Body of pancreas (tissue), 4 donors: ENCODE data around the gene TYMS. TPM values are rescaled to one million over a fixed set of nuclear protein-coding genes. Genes with fewer than 3 reads are reported as not detected.
A peak's percentile ranks its signal among the peaks of the same experiment; 100 is the strongest.

Experiments used
- ATAC-seq: fragments of 150-250 bp; one replicate; pipeline ENCODE4 v1.9.1; 2016
- DNase-seq, 4 donors: peaks; one replicate each; pipeline ENCODE4 v3.0.0-alpha.2; 2019
- H3K27ac ChIP-seq, 4 donors: fragments of 200-600 bp; sonication (generic); 1 replicate in 3 of 4; 2 replicates in 1 of 4; pipeline versions ENCODE4 v1.5.1 to v1.6.1; 2016 to 2019; ENCODE audit warnings: mild to moderate bottlenecking in 1 of 4, mixed read lengths in 1 of 4, moderate library complexity in 1 of 4
- H3K27me3 ChIP-seq, 2 donors: fragments of 200-600 bp; sonication (generic); one replicate each; pipeline ENCODE4 v1.6.0; 2016; ENCODE audit warnings: mild to moderate bottlenecking in 1 of 2
- H3K36me3 ChIP-seq, 2 donors: fragments of 200-600 bp; sonication (generic); replicated peaks in 1 of 2; 2 replicates each; pipeline ENCODE4 v1.5.1; 2016; ENCODE audit warnings: low read depth in 2 of 2; ENCODE audit not compliant: insufficient read depth in 1 of 2
- H3K4me1 ChIP-seq: fragments of 200-600 bp; sonication (generic); one replicate; pipeline ENCODE4 v1.6.0; 2016
- H3K4me3 ChIP-seq, 2 donors: fragments of 200-600 bp; sonication (generic); 1 replicate in 1 of 2; 2 replicates in 1 of 2; pipeline ENCODE4 v1.5.1; 2016 to 2019
- H3K9me3 ChIP-seq, 3 donors: fragments of 200-600 bp; sonication (generic); 1 replicate in 2 of 3; 2 replicates in 1 of 3; pipeline ENCODE4 v1.5.1; 2016
- POLR2A ChIP-seq, 3 donors: fragments of 450-650 bp; IDR thresholded peaks; one replicate each; pipeline ENCODE4 v1.6.1; 2016; ENCODE audit warnings: antibody characterized with exemption in 3 of 3, mild to moderate bottlenecking in 2 of 3
- WGBS, 2 donors: methylation state at CpG; one replicate each; pipeline ENCODE4 v1.1.5; 2017; 5-methylcytosine and 5-hydroxymethylcytosine counted together
- intact Hi-C: fragments of 100-400 bp; cut with DNase I; formaldehyde crosslinking; loops from one replicate; pipeline ENCODE4 v1.15.1; 2023
- total RNA-seq, 2 donors: library from RNA; depleted of rRNA; stranded (reverse); fragments of >200 nt; gene quantifications; one replicate each; pipeline ENCODE4 v1.1.0, GENCODE V29; 2016
- TF ChIP-seq, protein P1 (sequence below), 7 experiments: fragments of 450-650 bp in 4 of 7; fragments of 200-600 bp in 3 of 7; sonication (generic) in 3 of 7; IDR thresholded peaks; one replicate each; pipeline ENCODE4 v1.5.1; 2016 to 2019; ENCODE audit warnings: antibody characterized with exemption in 7 of 7

The TYMS gene
- total RNA-seq, 2 donors from 2014 or later: 1.8 to 7.6 TPM

DNA sequence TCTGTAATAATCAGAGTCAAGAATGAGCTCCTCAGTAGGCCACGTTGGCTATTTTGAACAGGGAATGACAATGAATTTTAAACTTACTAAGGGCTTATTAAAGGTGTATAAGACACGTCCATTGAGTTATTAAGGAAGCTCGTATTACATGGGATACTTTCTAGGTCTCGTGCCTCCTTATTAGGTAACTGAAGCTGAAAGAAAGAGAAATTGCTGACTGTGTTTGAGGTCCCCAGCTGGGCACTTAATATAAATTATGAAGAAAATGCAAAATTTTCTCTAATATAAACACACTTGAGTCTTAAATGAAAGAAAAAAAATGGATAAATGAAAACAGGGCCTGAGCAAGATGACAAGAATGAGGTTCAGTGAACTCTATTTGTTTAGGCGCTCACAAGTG is 38.8 kb upstream of the TYMS start:
- intact Hi-C loops: no loop called here
- no peak for ATAC-seq
- Histone ChIP-seq H3K9me3 (no peaks in the 10 kb centered on the region), H3K36me3 (no peaks in the 10 kb centered on the region), H3K4me1 (peaks cover 9% of the 10 kb centered on the region), H3K27ac (no peak overlapping the region), H3K4me3 (no peak overlapping the region), H3K27me3 (no peaks in the 10 kb centered on the region)
- no peak for DNase-seq
- WGBS, 2 donors: 75 to 83% methylated on average over 5 of the region's 5 CpGs
- TF ChIP-seq, protein P1, sequence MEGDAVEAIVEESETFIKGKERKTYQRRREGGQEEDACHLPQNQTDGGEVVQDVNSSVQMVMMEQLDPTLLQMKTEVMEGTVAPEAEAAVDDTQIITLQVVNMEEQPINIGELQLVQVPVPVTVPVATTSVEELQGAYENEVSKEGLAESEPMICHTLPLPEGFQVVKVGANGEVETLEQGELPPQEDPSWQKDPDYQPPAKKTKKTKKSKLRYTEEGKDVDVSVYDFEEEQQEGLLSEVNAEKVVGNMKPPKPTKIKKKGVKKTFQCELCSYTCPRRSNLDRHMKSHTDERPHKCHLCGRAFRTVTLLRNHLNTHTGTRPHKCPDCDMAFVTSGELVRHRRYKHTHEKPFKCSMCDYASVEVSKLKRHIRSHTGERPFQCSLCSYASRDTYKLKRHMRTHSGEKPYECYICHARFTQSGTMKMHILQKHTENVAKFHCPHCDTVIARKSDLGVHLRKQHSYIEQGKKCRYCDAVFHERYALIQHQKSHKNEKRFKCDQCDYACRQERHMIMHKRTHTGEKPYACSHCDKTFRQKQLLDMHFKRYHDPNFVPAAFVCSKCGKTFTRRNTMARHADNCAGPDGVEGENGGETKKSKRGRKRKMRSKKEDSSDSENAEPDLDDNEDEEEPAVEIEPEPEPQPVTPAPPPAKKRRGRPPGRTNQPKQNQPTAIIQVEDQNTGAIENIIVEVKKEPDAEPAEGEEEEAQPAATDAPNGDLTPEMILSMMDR (IDR thresholded peaks at IDR 0.05): no peak
- no peak for TF ChIP-seq POLR2A (IDR thresholded peaks at IDR 0.05)

DNA sequence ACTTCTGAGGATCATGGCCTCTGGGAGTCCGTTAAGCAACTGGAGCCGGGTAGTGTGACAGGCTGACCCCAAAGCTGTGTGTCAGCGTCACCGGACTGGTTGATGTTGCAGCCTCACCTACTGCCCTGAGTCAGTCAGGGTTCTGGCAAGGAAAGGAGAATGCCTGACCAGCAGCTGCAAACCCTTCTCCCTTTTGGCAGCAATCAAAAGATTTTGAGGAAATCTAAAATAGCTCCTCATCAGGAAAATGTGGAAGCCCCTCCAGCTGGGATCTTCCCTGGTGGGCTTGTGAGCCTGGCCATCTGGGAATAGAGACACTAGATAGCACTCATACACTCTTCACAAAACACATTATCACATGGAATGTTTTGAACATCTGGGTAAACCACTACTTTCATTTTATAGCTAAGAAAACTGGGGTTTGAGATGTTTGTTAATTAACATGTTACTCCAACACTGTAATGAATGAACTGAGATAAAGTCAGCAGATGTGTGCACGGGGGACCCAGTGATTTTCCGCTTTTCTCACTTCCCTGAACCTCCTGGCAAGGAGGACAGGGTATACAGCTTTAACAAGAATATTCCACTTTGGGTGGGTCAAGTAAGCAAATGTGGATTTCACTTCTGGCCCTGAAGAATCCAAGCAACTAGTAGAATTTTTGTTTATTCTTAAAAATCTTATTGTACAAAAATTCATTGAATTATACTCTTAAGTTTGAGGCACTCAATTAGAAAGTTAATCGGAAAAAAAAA is 36.0 kb upstream of the TYMS start:
- no peaks in the 10 kb centered on the region for H3K9me3 ChIP-seq
- intact Hi-C loops: loop anchor here (10.0 kb wide), 1 partner anchor 213 kb away; no protein-coding TSS in a partner anchor
- WGBS, 2 donors: 69 to 70% methylated on average over 7 of the region's 7 CpGs
- DNase-seq: no peak
- no peak for ATAC-seq
- H3K4me3 ChIP-seq: no peak overlapping the region
- no peak overlapping the region for H3K27ac ChIP-seq
- H3K36me3 ChIP-seq: no peaks in the 10 kb centered on the region
- peaks cover 3% of the 10 kb centered on the region for H3K4me1 ChIP-seq
- H3K27me3 ChIP-seq: no peaks in the 10 kb centered on the region
- TF ChIP-seq, protein P1 (IDR thresholded peaks at IDR 0.05): no peak
- no peak for TF ChIP-seq POLR2A (IDR thresholded peaks at IDR 0.05)

DNA sequence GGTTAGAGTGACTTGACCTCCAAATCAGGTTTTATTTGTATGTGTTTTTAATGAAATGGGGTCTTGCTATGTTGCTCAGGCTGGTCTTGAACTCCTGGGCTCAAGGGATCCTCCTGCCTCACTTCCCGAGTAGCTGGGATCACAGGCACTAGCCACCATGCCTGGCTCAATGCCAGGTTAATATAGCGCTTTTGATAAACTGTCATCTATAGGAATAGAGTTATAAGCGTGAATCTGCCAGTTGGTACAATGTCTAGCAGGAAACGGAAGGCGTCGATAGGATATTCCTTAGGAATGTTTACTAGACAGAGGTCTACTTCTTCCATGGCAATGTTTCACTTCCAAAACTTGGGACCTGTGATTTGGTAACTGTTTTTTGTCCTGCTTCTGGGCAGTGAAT is 35.2 kb upstream of the TYMS start:
- DNase-seq: no peak
- intact Hi-C loops: loop anchor here (10.0 kb wide), 1 partner anchor 213 kb away; no protein-coding TSS in a partner anchor
- Histone ChIP-seq H3K27ac (no peak overlapping the region), H3K27me3 (no peaks in the 10 kb centered on the region), H3K4me1 (peaks cover 3% of the 10 kb centered on the region), H3K36me3 (no peaks in the 10 kb centered on the region), H3K4me3 (no peak overlapping the region), H3K9me3 (no peaks in the 10 kb centered on the region)
- no peak for ATAC-seq
- TF ChIP-seq, protein P1 (IDR thresholded peaks at IDR 0.05): no peak
- no peak for TF ChIP-seq POLR2A (IDR thresholded peaks at IDR 0.05)
- 62 to 80% methylated on average over 6 of the region's 6 CpGs for WGBS, 2 donors

DNA sequence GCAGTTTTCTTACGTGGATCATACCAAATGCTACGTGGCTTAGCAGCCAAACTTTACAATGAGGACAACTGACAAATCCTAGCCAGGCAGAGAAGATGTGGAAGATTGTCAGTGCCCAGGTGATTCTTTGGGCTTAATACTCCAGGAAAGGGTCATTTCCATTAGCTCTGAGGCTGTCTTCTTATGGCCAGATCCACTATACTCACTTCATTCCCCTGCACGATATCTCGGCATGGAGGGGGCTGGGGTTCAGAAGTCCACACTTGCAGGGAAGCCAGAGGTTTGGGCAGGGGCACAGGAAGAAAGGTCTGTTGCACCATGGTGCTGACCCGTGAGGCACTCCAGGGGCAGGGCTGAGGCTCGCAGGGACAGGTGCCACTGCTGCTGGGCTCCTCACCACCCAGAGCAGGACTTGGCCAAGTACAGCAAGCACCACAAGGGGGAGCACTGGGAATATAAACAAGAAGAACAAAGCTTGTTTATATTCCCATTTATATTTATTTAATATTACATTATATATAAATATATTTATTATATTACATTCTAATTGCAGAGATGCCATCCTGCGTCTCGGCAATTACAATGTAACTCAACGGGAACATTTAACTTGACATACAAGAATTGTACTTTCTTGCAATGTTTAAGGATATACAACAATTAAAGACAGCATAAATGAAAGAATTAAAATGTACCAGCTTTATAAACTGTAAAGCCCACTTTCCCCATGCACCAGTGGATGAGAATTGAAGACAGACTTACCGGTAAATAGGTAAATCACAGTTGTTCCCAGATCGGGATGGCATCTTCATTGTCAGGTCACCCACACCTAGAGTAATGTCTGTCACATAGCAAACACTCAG is 33.5 kb upstream of the TYMS start:
- TF ChIP-seq, protein P1 (IDR thresholded peaks at IDR 0.05): peak; percentile 46 to 82 (median 58)
- no peak for TF ChIP-seq POLR2A (IDR thresholded peaks at IDR 0.05)
- ATAC-seq: peak; percentile 76
- intact Hi-C loops: loop anchor here (10.0 kb wide), 1 partner anchor 211 kb away; no protein-coding TSS in a partner anchor

More for the DNA sequence above, 33.5 kb upstream of the TYMS start:
- DNase-seq: peak; percentile 74 to 87 (median 76)
- Histone ChIP-seq H3K9me3 (no peaks in the 10 kb centered on the region), H3K36me3 (no peaks in the 10 kb centered on the region), H3K4me1 (peaks cover 3% of the 10 kb centered on the region), H3K27ac (no peak overlapping the region), H3K27me3 (no peaks in the 10 kb centered on the region), H3K4me3 (no peak overlapping the region)
- WGBS, 2 donors: 45 to 49% methylated on average over 11 of the region's 11 CpGs
